T-helper 2 cell treated with Interferon-gamma antibody and Interleukin-4, amounts not matched to agents 5 μg/mL and 100 μg/mL, for 36 hours (primary cell): ENCODE measurements around the gene CTIF.

Experiments used
- DNase-seq: peaks from one replicate; pipeline ENCODE4 v3.0.0; 2021; ENCODE audit warnings: low spot score
- H3K27ac Mint-ChIP-seq: one replicate; pipeline ENCODE4 v1.8.0; 2021; ENCODE audit warnings: mild to moderate bottlenecking, mixed read lengths
- H3K27me3 Mint-ChIP-seq: one replicate; pipeline ENCODE4 v1.8.0; 2021; ENCODE audit warnings: low read depth, mixed read lengths
- H3K36me3 Mint-ChIP-seq: one replicate; pipeline ENCODE4 v1.8.0; 2021; ENCODE audit warnings: low read depth, mixed read lengths
- H3K4me1 Mint-ChIP-seq: one replicate; pipeline ENCODE4 v1.8.0; 2021; ENCODE audit warnings: low read depth, mixed read lengths
- H3K4me3 Mint-ChIP-seq: one replicate; pipeline ENCODE4 v1.8.0; 2022; ENCODE audit warnings: mild to moderate bottlenecking, moderate library complexity, mixed read lengths
- H3K9me3 Mint-ChIP-seq: one replicate; pipeline ENCODE4 v1.8.0; 2021; ENCODE audit warnings: mixed read lengths

CTIF gene

DNA sequence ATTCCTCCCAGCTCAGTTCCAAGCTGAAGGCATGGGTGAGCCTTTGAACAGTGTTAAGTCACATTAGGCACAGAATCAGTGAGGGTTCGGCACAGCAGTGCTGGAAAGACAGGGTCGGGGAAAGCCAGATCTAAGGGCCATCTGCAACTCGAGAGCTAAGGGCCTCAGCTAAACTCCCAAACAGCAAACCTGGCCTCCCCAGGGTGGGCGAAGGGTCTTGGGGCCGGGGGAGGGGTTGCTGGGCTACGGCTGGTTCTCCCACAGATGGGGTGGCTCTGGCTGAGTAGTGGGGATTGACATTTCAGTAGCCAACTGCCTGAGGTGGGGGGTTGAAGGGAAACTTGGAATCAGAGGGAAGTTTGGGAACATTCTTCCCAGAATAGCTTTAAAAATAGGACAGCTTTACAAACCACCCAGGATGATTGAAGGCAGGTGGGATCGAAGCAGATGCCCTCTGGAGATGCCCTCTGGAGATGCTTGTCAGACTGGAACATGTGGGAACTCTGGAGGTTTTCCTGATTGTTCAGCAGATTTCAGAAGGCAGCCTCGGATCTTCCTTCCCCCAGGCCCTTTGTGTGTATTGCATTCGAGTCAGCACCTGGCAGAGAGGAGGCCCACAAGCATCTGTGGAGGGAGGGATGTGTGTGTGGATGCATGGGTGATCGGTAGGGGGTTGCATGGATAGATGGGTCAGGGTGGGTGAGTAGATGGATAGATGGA is 255.6 kb downstream of the CTIF start:
- Mint-ChIP-seq H3K27ac (no peak overlapping the region), H3K27me3 (no peaks in the 10 kb centered on the region), H3K4me1 (no peaks in the 10 kb centered on the region), H3K36me3 (no peaks in the 10 kb centered on the region), H3K4me3 (no peak overlapping the region), H3K9me3 (peaks cover 2% of the 10 kb centered on the region)
- no peak for DNase-seq

DNA sequence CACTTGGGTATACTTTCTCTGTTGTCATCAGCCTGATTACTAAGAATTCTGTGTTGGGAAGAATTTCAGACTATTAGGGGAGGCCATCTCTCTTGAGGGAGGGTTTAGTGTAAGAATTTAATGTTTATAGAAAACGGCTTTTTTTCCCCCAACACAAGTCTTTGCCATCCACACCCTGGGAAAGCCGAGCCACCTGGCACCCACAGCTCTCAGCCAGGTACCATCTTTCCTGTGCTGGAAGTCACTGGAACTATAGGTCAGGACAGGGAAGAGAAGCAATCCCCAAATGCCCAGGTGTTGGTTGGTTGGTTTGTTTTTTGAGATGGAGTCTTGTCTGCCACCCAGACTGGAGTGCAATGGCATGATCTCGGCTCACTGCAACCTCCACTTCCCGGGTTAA is 256.9 kb downstream of the CTIF start:
- no peaks in the 10 kb centered on the region for H3K27me3 Mint-ChIP-seq
- H3K9me3 Mint-ChIP-seq: no peaks in the 10 kb centered on the region
- no peak overlapping the region for H3K4me3 Mint-ChIP-seq
- no peaks in the 10 kb centered on the region for H3K36me3 Mint-ChIP-seq
- peaks cover 3% of the 10 kb centered on the region for H3K4me1 Mint-ChIP-seq
- H3K27ac Mint-ChIP-seq: no peak overlapping the region
- DNase-seq: no peak

DNA sequence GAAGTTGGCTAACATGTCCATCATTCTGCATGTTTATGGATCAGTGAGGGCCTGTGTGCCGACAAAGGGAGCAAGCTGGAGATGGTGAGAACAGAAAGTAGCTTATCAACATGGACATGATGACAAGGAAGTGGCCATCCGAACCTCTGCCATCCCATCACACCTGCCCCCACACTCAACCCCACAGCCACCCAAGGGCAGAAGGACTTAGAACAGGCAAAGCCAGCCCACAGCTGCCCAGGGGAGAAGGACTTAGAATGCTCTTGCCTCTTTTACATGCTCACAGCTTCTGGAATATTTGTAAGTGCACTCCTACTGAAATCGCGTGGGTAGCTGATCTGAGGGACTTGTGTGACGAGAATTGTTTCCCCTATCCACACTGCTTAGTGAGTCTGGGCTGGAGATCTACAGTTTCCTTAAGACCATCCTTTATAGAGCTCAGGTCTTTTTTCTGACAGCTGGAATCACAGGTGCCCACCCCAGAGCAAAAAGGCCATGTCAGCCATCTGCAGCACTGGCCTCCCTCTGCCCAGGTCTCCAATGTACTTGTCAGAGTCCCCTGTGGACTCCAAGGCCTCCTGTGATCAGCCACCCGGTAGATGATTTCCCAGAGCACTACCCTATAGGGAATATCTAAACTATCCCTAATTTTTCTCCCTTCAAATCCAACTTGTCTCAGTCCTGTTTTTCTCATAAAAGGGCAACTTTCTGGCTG is 257.8 kb downstream of the CTIF start:
- H3K36me3 Mint-ChIP-seq: no peaks in the 10 kb centered on the region
- DNase-seq: no peak
- H3K27me3 Mint-ChIP-seq: no peaks in the 10 kb centered on the region
- H3K9me3 Mint-ChIP-seq: no peaks in the 10 kb centered on the region
- H3K27ac Mint-ChIP-seq: no peak overlapping the region
- peaks cover 7% of the 10 kb centered on the region for H3K4me1 Mint-ChIP-seq
- H3K4me3 Mint-ChIP-seq: no peak overlapping the region

DNA sequence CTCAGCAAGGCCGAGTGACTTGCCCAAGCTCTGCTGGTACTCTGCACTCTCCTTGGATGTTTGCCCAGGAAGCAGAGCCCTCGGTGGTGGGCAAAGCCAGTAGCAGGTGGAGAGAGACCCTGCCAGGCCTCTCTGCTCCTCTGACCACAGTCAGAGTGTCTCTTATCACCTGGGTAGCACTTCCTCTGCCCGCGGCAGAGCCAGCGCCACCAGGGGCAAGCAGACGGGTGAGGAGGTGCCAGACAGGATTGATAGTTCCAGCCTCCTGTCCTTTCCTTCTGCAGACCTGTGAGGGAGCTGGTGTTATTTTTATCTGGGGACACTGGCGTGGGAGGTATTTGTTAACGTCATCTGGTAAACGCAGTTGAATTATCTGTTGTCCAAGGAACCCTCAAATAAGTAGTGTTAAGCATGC is 259.0 kb downstream of the CTIF start:
- Mint-ChIP-seq H3K27me3 (no peaks in the 10 kb centered on the region), H3K4me3 (no peak overlapping the region), H3K27ac (no peak overlapping the region), H3K9me3 (no peaks in the 10 kb centered on the region), H3K36me3 (no peaks in the 10 kb centered on the region), H3K4me1 (peaks cover 14% of the 10 kb centered on the region)
- no peak for DNase-seq

DNA sequence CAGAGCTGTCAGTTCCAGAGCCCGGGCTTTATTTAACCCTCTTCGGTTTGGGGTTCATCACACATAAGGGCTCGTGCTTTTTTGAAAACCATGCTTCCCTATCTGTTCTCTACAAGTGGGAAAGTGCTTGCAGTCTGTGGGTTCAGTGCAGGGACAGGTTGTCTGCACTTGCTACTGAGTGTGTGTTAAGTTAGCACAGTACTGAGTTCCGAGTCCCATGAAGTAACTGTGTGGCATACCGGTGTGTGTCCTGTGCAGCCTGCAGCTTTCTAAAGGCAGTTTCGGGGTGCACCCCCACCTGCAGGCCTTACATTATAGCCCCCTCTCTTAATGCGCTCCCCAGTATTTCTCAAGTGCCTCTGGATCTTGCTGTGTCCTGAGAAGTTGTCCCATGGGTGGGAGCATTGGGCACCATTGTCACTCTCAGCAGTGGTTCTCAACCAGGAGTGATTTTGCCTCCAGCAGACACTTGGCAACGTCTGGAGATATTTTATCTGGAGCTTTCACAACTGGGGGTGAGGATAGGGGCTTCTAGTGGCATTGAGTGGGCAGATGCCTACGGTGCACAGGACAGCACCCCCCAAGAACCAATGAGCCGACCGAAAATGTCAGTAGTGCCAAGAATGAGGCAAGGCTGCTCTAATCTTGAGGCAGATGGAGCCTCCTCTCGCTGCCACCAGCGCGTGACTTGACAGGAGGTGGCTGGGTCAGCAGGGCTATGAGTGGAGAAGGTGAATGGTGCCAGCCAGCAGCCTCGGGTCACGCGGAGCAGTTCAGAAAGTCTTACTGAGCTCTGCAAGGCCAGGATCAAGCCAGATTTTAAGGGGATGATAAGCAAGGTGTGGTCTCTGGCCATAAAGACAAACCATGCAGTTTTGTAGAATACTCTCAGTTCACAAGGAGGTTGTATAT is 259.8 kb downstream of the CTIF start:
- no peaks in the 10 kb centered on the region for H3K27me3 Mint-ChIP-seq

DNA sequence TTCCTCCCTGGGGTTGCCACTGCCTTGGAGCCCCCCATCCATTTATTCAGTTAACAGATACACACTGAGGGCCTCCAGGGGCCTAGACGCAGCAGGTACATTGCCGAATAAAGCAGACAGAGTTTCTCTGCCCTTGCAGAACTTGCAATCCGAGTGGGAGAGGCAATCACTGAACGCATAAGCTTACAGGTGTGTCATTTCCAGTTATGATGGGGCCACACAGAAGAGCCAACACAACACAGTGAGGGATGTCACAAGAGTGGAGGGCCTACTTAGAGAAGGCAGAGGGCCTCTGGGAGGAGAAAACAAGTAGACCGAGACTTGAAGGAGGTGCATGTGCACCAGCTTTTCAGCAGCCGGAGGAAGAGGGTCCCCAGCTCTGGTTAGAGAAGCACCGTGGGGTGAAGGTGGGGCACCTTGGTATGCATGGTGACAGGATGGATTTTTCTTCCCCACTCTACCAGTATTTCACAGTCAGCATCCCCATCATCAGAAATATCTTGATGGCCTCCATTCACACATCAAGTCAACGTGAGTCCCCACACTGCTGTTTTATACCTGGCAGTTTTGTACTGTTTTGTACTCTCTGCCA is 261.0 kb downstream of the CTIF start:
- Mint-ChIP-seq H3K4me3 (no peak overlapping the region), H3K27me3 (no peaks in the 10 kb centered on the region), H3K27ac (no peak overlapping the region), H3K4me1 (peaks cover 14% of the 10 kb centered on the region), H3K9me3 (no peaks in the 10 kb centered on the region), H3K36me3 (no peaks in the 10 kb centered on the region)
- DNase-seq: no peak

More for the DNA sequence above, 259.8 kb downstream of the CTIF start:
- H3K4me3 Mint-ChIP-seq: no peak overlapping the region
- peaks cover 14% of the 10 kb centered on the region for H3K4me1 Mint-ChIP-seq
- H3K9me3 Mint-ChIP-seq: no peaks in the 10 kb centered on the region
- H3K36me3 Mint-ChIP-seq: no peaks in the 10 kb centered on the region
- no peak overlapping the region for H3K27ac Mint-ChIP-seq
- no peak for DNase-seq

DNA sequence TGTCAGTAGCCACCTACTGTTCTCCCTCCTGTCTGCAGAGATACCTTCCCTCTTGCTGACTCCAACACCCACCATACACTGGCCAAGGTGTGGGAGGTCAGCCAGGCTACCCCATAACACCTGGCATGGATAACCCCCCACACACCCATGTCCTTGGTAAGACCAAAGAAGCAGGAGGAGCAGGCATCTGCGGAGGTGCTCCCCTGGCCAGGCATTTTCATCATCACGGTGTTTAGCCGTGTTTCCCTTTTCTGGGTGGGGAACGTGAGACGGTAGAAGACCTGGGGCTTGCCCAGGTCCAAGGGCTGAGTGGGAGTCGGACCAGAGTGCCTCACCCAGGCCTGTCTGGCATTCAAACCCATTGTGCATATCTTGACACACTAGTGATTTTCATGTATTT is 261.6 kb downstream of the CTIF start:
- H3K27ac Mint-ChIP-seq: no peak overlapping the region
- H3K4me3 Mint-ChIP-seq: no peak overlapping the region
- H3K36me3 Mint-ChIP-seq: no peaks in the 10 kb centered on the region
- DNase-seq: no peak
- no peaks in the 10 kb centered on the region for H3K9me3 Mint-ChIP-seq
- peaks cover 14% of the 10 kb centered on the region for H3K4me1 Mint-ChIP-seq
- no peaks in the 10 kb centered on the region for H3K27me3 Mint-ChIP-seq

DNA sequence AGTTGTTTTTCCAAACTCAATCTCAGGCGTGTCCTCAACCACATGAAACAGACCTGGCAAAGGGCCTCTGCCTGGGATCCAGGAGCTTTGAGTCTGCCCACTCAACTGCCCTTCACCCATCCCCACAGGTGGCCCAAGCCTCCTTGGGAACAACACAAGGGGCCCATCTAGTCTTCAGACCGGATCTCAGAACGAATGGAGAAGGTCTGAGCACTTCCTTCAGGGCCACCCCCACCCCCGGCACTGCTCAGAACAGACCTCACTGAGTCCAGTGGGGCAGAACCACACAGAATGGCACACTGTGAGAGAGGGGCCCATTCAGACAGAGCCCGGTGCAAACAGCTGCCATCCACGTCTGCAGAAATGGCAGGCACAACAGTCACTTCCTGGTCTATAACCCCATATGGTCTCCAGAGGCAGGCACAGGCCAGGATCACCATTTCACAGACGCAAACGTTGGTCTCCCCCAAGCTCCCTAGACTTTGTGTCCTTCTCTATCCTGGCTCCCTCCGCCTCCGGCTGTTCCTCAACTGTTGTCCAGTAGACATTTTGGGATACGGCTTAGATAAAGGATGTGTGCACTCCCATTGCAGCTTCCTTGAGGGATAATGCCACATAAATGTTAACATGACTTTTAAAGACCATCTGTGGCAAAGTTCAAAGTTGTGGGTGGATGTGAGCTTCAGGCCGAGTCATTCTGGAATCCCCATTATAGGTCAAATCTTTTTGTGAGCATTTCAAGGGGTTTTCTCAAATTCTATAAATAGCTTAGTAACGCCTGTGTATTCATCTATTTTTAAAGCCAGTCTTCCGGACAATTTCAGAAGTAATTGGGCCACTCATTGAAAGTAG is 262.3 kb downstream of the CTIF start:
- Mint-ChIP-seq H3K27me3 (no peaks in the 10 kb centered on the region), H3K27ac (peak overlapping the region; percentile 11), H3K4me1 (peaks cover 17% of the 10 kb centered on the region), H3K36me3 (no peaks in the 10 kb centered on the region), H3K4me3 (no peak overlapping the region), H3K9me3 (no peaks in the 10 kb centered on the region)
- DNase-seq: peak; percentile 57

DNA sequence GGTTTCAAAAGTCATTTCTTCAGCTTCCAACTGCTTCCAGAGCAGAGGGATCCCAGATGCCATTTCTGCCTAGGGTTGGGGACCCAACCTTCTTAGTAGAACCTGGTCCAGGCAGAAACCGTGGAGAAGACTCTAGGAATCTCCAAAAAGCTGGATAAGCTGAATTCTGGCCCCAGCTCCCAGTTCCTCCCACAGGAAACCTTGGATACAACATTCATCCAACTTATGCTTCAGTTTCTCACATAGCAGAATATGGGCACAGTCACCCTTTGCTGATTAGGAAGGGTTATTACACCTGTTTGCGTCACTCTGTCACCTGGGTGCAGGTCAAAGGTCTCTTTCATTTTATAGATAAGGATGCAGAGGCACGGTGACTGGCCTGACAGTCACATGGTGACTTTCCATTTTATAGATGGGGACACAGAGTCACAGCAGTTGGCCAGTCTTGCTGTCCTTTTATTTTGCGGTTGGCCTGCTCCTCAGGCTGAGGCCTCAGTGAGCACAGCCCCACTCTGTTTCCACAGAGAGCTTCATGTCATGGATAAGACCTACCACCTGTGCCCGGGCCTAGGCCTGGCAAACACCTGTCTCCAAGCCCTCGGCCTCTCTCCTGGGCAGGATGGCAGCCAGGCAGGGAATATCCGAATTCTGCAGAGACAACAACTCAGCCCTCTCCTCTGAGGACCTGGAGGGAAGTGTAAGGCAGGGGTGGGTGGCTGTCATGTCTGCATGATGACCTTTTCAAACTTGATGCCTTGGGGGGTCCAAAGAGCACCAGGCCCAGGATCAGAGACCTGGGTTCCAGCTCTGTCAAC is 263.1 kb downstream of the CTIF start:
- Mint-ChIP-seq H3K9me3 (no peaks in the 10 kb centered on the region), H3K36me3 (no peaks in the 10 kb centered on the region), H3K27me3 (no peaks in the 10 kb centered on the region), H3K4me3 (no peak overlapping the region), H3K27ac (peak overlapping the region; percentile 1), H3K4me1 (peaks cover 25% of the 10 kb centered on the region)
- DNase-seq: no peak

DNA sequence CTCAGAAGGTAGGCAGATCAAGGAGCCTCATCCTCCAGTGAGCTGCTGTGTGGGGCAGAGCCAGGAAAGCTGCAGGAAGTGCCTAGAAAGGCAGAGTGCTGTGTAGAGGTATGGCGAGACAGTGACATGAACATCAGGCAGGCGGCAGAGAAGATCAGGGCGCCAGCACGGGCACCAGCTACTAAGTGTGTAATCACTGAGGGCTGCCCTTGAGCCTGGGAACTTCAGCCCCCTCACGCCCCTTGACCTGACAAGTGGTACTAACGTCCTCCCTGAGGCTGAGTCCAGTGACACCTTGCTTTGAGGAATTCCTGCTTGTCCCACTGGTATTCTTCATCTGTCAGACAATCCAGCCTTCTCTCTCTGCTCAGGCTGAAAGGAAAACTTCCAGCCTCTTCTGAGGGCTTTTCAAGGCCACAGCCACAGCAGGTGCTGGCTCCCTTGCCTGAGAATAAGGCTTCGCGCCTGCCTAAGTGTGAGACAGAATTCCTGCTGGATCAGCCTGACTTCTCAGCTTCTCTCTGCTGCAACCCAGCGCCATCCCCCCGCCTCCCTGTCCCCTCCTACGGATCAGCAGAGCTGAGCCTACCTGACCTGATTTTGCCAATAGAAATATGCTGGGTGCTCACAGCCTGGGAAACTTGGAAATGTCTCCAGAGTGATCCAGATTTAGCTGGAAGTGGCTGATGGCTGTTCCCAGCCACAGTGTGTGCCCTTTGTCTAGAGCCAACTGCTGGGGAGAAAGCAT is 263.9 kb downstream of the CTIF start:
- Mint-ChIP-seq H3K4me1 (peaks cover 30% of the 10 kb centered on the region), H3K4me3 (no peak overlapping the region), H3K9me3 (no peaks in the 10 kb centered on the region), H3K36me3 (no peaks in the 10 kb centered on the region), H3K27ac (no peak overlapping the region), H3K27me3 (no peaks in the 10 kb centered on the region)
- no peak for DNase-seq

DNA sequence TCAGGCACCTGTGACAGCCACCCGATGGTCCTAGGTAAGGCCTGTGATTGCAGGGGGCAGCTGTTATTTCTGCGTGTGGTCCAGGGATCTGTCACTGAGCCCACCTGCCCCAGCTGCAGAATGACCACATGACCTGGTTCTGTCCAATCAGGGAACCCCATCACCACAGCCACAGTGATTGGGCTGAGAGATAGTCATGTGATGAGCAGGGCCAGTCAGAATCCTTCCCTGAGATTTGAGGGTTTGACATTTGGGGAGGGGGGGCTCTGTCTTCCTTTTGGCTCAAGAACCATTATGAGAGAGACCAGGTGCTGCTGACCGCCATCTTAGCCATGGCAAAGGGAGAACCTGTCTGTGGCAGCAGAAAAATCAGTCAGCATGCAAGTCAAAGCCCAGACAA is 264.7 kb downstream of the CTIF start:
- Mint-ChIP-seq H3K27ac (no peak overlapping the region), H3K4me1 (peaks cover 32% of the 10 kb centered on the region), H3K4me3 (no peak overlapping the region), H3K9me3 (no peaks in the 10 kb centered on the region), H3K27me3 (no peaks in the 10 kb centered on the region), H3K36me3 (no peaks in the 10 kb centered on the region)
- no peak for DNase-seq
